IMR-90 (cell line): ENCODE results near the gene LNX1. TPM values are rescaled to one million over a fixed set of nuclear protein-coding genes. Genes with fewer than 3 reads are reported as not detected.
A peak's percentile ranks its signal among the peaks of the same experiment; 100 is the strongest.

Source experiments
- ATAC-seq: fragments of 200-7000 bp; cut with Tn5 transposase; 2 replicates; pipeline ENCODE4 v1.9.1; 2020; ENCODE audit warnings: low read depth, mild to moderate bottlenecking, moderate library complexity
- BruUV-seq: library from RNA; stranded (reverse); fragments of 400-500 nt; replicated peaks from 2 replicates; lab custom pipeline; 2021; lab: Mats Ljungman, UMichigan
- CTCF ChIA-PET: fragments of 300-600 bp; formaldehyde crosslinking; extraction: SDS; loops from one replicate; lab custom pipeline; 2021; ENCODE audit warnings: antibody characterized with exemption; lab: Yijun Ruan, JAX
- POLR2A ChIA-PET: fragments of 300-600 bp; sonication (Branson Sonifier 250); formaldehyde crosslinking; loops from one replicate; lab custom pipeline; 2022; ENCODE audit warnings: antibody characterized with exemption; ENCODE audit not compliant: unreplicated experiment; lab: Charles Lee
- DNase-seq: peaks from one replicate; pipeline ENCODE4 v3.0.0; 2013
- H2AFZ ChIP-seq: replicated peaks from 2 replicates; pipeline ENCODE3; 2013; ENCODE audit warnings: low read length, mild to moderate bottlenecking; ENCODE audit not compliant: poor library complexity
- H2AK5ac ChIP-seq: 2 replicates; pipeline ENCODE4 v1.6.1; 2013; ENCODE audit warnings: low read depth, low read length, inconsistent platforms
- H2AK9ac ChIP-seq: replicated peaks from 2 replicates; pipeline ENCODE3; 2013; ENCODE audit warnings: mild to moderate bottlenecking, low read depth, low read length, moderate library complexity; ENCODE audit not compliant: poor library complexity
- H2BK120ac ChIP-seq: 2 replicates; pipeline ENCODE4 v1.6.1; 2013; ENCODE audit warnings: low read depth, low read length, inconsistent platforms
- H2BK15ac ChIP-seq: 3 replicates; pipeline ENCODE4 v1.6.1; 2013; ENCODE audit warnings: low read depth, low read length, inconsistent platforms
- H2BK20ac ChIP-seq: 2 replicates; pipeline ENCODE4 v1.6.1; 2013; ENCODE audit warnings: low read depth, mild to moderate bottlenecking, inconsistent platforms, low read length, moderate library complexity
- H2BK5ac ChIP-seq: 2 replicates; pipeline ENCODE4 v1.6.1; 2013; ENCODE audit warnings: mild to moderate bottlenecking, low read depth, low read length, inconsistent platforms; ENCODE audit not compliant: poor library complexity, severe bottlenecking
- H3K14ac ChIP-seq: replicated peaks from 2 replicates; pipeline ENCODE4 v1.6.1; 2013; ENCODE audit warnings: low read depth, low read length, inconsistent platforms
- H3K18ac ChIP-seq: 2 replicates; pipeline ENCODE4 v1.6.1; 2013; ENCODE audit warnings: low read depth, low read length, control low read depth
- H3K23ac ChIP-seq: 2 replicates; pipeline ENCODE4 v1.6.1; 2013; ENCODE audit warnings: low read depth, low read length, inconsistent platforms
- H3K27ac ChIP-seq: 2 replicates; pipeline ENCODE4 v1.5.1; 2013; ENCODE audit warnings: mild to moderate bottlenecking, control low read depth, low read length; ENCODE audit not compliant: insufficient read depth
- H3K27me3 ChIP-seq: 2 replicates; pipeline ENCODE4 v1.6.1; 2013; ENCODE audit warnings: low read length; ENCODE audit not compliant: control insufficient read depth, insufficient read depth
- H3K36me3 ChIP-seq: 2 replicates; pipeline ENCODE4 v1.6.1; 2013; ENCODE audit warnings: low read length, mixed read lengths; ENCODE audit not compliant: control insufficient read depth, insufficient read depth
- H3K4ac ChIP-seq: 2 replicates; pipeline ENCODE4 v1.6.1; 2013; ENCODE audit warnings: low read depth, low read length, inconsistent platforms
- H3K4me1 ChIP-seq: 2 replicates; pipeline ENCODE4 v1.6.1; 2013; ENCODE audit warnings: low read length, mixed read lengths; ENCODE audit not compliant: control insufficient read depth, insufficient read depth
- H3K4me2 ChIP-seq: 2 replicates; pipeline ENCODE4 v1.6.1; 2013; ENCODE audit warnings: low read depth, mild to moderate bottlenecking, control low read depth, low read length, moderate library complexity
- H3K4me3 ChIP-seq: 2 replicates; pipeline ENCODE4 v1.5.1; 2013; ENCODE audit warnings: low read depth, mild to moderate bottlenecking, control low read depth, low read length, moderate library complexity; ENCODE audit not compliant: insufficient read depth
- H3K56ac ChIP-seq: 2 replicates; pipeline ENCODE4 v1.6.1; 2013; ENCODE audit warnings: low read length, inconsistent platforms; ENCODE audit not compliant: insufficient read depth; ENCODE audit errors: extremely low read depth
- H3K79me1 ChIP-seq, 2 experiments: 2 replicates each; pipeline ENCODE4 v1.6.1; 2013; ENCODE audit warnings: low read length in 2 of 2, inconsistent platforms in 1 of 2, low read depth in 1 of 2
- H3K9ac ChIP-seq: 2 replicates; pipeline ENCODE4 v1.6.1; 2013; ENCODE audit warnings: low read depth, low read length, control low read depth
- H3K9me1 ChIP-seq: 2 replicates; pipeline ENCODE4 v1.6.1; 2013; ENCODE audit warnings: low read length, inconsistent platforms; ENCODE audit not compliant: insufficient read depth
- H3K9me3 ChIP-seq: 2 replicates; pipeline ENCODE4 v1.6.1; 2013; ENCODE audit warnings: low read length; ENCODE audit not compliant: control insufficient read depth, insufficient read depth
- H4K20me1 ChIP-seq: 2 replicates; pipeline ENCODE4 v1.6.1; 2013; ENCODE audit warnings: low read length, inconsistent platforms; ENCODE audit not compliant: insufficient read depth
- H4K5ac ChIP-seq: 2 replicates; pipeline ENCODE4 v1.6.1; 2013; ENCODE audit warnings: mild to moderate bottlenecking, low read depth, low read length, control low read depth
- H4K8ac ChIP-seq, 2 experiments: 2 replicates each; pipeline ENCODE4 v1.6.1; 2013; ENCODE audit warnings: low read depth in 2 of 2, low read length in 2 of 2, control low read depth in 1 of 2, inconsistent platforms in 1 of 2
- H4K91ac ChIP-seq: 2 replicates; pipeline ENCODE4 v1.6.1; 2013; ENCODE audit warnings: low read depth, low read length, inconsistent platforms; ENCODE audit not compliant: insufficient read depth
- BHLHE40 ChIP-seq: fragments of 150-350 bp; IDR thresholded peaks from 2 replicates; pipeline ENCODE4 v1.6.1; 2016; ENCODE audit warnings: mild to moderate bottlenecking, low read depth, low read length
- CEBPB ChIP-seq: IDR thresholded peaks from 2 replicates; pipeline ENCODE4 v1.6.1; 2012; ENCODE audit warnings: low read depth, low read length, improper control_type of control experiment
- CHD1 ChIP-seq: IDR thresholded peaks from 2 replicates; pipeline ENCODE4 v1.6.1; 2012; ENCODE audit warnings: low read depth, low read length, improper control_type of control experiment
- CTCF ChIP-seq: conservative IDR thresholded peaks from 2 replicates; pipeline ENCODE4 v1.5.1; 2012; ENCODE audit warnings: mild to moderate bottlenecking, low read depth, low read length, improper control_type of control experiment
- ELK1 ChIP-seq: fragments of 150-350 bp; IDR thresholded peaks from 2 replicates; pipeline ENCODE4 v1.6.1; 2016; ENCODE audit warnings: low read depth, mild to moderate bottlenecking, low read length, moderate library complexity, borderline replicate concordance
- FOS ChIP-seq: fragments of 150-350 bp; IDR thresholded peaks from 2 replicates; pipeline ENCODE4 v1.6.1; 2016; ENCODE audit warnings: low read depth, low read length
- MAFK ChIP-seq: IDR thresholded peaks from 2 replicates; pipeline ENCODE4 v1.6.1; 2012; ENCODE audit warnings: low read depth, low read length, improper control_type of control experiment
- MAZ ChIP-seq: IDR thresholded peaks from 2 replicates; pipeline ENCODE4 v1.6.1; 2012; ENCODE audit warnings: low read depth, mild to moderate bottlenecking, low read length, improper control_type of control experiment, moderate library complexity, borderline replicate concordance
- RAD21 ChIP-seq: IDR thresholded peaks from 2 replicates; pipeline ENCODE4 v1.6.1; 2012; ENCODE audit warnings: low read length, improper control_type of control experiment
- RCOR1 ChIP-seq: IDR thresholded peaks from 2 replicates; pipeline ENCODE4 v1.6.1; 2012; ENCODE audit warnings: mild to moderate bottlenecking, low read length, improper control_type of control experiment; ENCODE audit not compliant: insufficient replicate concordance
- RFX5 ChIP-seq: IDR thresholded peaks from 2 replicates; pipeline ENCODE4 v1.8.0; 2012; ENCODE audit warnings: low read depth, mild to moderate bottlenecking, low read length, moderate library complexity
- SMC3 ChIP-seq: fragments of 150-350 bp; IDR thresholded peaks from 2 replicates; pipeline ENCODE4 v1.6.1; 2016; ENCODE audit warnings: low read depth, mild to moderate bottlenecking, antibody characterized with exemption, low read length, moderate library complexity
- USF2 ChIP-seq: fragments of 150-350 bp; IDR thresholded peaks from 2 replicates; pipeline ENCODE4 v1.6.1; 2017; ENCODE audit warnings: mild to moderate bottlenecking, antibody characterized with exemption, low read length, low read depth
- dilution Hi-C: fragments of 300-500 bp; cut with HindIII; formaldehyde crosslinking; loops from one replicate; pipeline ENCODE4 v1.14.3; 2018; ENCODE audit warnings: low sequenced_read_pairs; ENCODE audit not compliant: unreplicated experiment
- in situ Hi-C: fragments of 300-500 bp; cut with MboI; formaldehyde crosslinking; loops from 3 replicates; pipeline ENCODE4 v1.14.3; 2019; ENCODE audit warnings: low sequenced_read_pairs, inconsistent platforms, mixed read lengths
- intact Hi-C: fragments of 100-400 bp; cut with micrococcal nuclease; formaldehyde crosslinking; loops from 2 replicates; pipeline ENCODE4 v1.10.0; 2022
- polyA plus RNA-seq, 3 experiments: library from polyadenylated mRNA; depleted of rRNA; stranded (reverse); fragments of >200 nt; gene quantifications; 2 replicates each; pipeline ENCODE4 v1.2.3, GENCODE V29; 2012; ENCODE audit warnings: low replicate concordance in 1 of 3
- total RNA-seq: library from RNA; depleted of rRNA; stranded (reverse); fragments of >200 nt; gene quantifications from 2 replicates; pipeline ENCODE4 v1.2.3, GENCODE V29; 2012

LNX1 gene
- total and polyA plus RNA-seq, 2 of the 4 experiments (the other 2 are of a cell fraction), result 0.15 to 0.36 TPM

GRCh38 chr4:53543561-53543960, 47.7 kb downstream of the LNX1 start:
- in situ Hi-C loops, result no loop called here
- no peaks in the 10 kb centered on the region for H3K79me1 ChIP-seq
- no peak overlapping the region for H2AK5ac ChIP-seq
- no peak overlapping the region for H3K9ac ChIP-seq
- dilution Hi-C loops, result no loop called here
- no peaks in the 10 kb centered on the region for H3K36me3 ChIP-seq
- no peak for ATAC-seq
- H2AFZ ChIP-seq, result no peak overlapping the region
- H4K91ac ChIP-seq, result no peak overlapping the region
- H2BK20ac ChIP-seq, result no peak overlapping the region
- no peak overlapping the region for H3K4me2 ChIP-seq
- no peak for TF ChIP-seq CTCF
- TF ChIP-seq USF2, result no peak
- TF ChIP-seq ELK1, result no peak
- no peak for TF ChIP-seq CEBPB
- no peak for TF ChIP-seq RAD21
- no peak for TF ChIP-seq FOS
- TF ChIP-seq RFX5, result no peak
- TF ChIP-seq MAZ, result no peak
- no peak for TF ChIP-seq MAFK
- no peak for TF ChIP-seq RCOR1
- no peak for TF ChIP-seq CHD1
- TF ChIP-seq SMC3, result no peak
- no peak for TF ChIP-seq BHLHE40
- intact Hi-C loops, result no loop called here
- H3K27me3 ChIP-seq, result no peaks in the 10 kb centered on the region
- peaks cover 9% of the 10 kb centered on the region for H3K9me1 ChIP-seq
- H2BK120ac ChIP-seq, result peak overlapping the region; percentile 14; the same call in 1 of the 2 replicates
- H3K4me1 ChIP-seq, result peaks cover 13% of the 10 kb centered on the region
- no peak overlapping the region for H2BK5ac ChIP-seq
- no peak overlapping the region; the same call in 1 of the 2 replicates for H3K4ac ChIP-seq
- no peaks in the 10 kb centered on the region for H3K9me3 ChIP-seq
- BruUV-seq, result no TSS peak
- ChIA-PET POLR2A (no interaction called here), CTCF (no interaction called here)
- no peak overlapping the region for H3K4me3 ChIP-seq
- no peak overlapping the region for H3K18ac ChIP-seq
- DNase-seq, result no peak
- H2AK9ac ChIP-seq, result no peak overlapping the region
- no peak overlapping the region for H3K27ac ChIP-seq
- H4K5ac ChIP-seq, result no peak overlapping the region
- no peak overlapping the region for H3K56ac ChIP-seq
- H4K8ac ChIP-seq, result no peak overlapping the region
- H3K23ac ChIP-seq, result no peak overlapping the region
- no peak overlapping the region for H3K14ac ChIP-seq
- no peak overlapping the region; the same call in 2 of the 3 replicates for H2BK15ac ChIP-seq
- no peaks in the 10 kb centered on the region for H4K20me1 ChIP-seq
